Hematopoietic multipotent progenitor cell treated with erythropoietin and hydrocortisone succinate and interleukin-3 and kit ligand, for 4 days (in vitro differentiated cells): ENCODE measurements around the gene SPG7.

Experiments used
- DNase-seq: peaks from one replicate; pipeline ENCODE4 v3.0.0-alpha.2; 2015

The SPG7 gene

GRCh38 chr16:89522287-89522686 lies 14.1 kb downstream of the SPG7 start:
- no peak for DNase-seq

DNA sequence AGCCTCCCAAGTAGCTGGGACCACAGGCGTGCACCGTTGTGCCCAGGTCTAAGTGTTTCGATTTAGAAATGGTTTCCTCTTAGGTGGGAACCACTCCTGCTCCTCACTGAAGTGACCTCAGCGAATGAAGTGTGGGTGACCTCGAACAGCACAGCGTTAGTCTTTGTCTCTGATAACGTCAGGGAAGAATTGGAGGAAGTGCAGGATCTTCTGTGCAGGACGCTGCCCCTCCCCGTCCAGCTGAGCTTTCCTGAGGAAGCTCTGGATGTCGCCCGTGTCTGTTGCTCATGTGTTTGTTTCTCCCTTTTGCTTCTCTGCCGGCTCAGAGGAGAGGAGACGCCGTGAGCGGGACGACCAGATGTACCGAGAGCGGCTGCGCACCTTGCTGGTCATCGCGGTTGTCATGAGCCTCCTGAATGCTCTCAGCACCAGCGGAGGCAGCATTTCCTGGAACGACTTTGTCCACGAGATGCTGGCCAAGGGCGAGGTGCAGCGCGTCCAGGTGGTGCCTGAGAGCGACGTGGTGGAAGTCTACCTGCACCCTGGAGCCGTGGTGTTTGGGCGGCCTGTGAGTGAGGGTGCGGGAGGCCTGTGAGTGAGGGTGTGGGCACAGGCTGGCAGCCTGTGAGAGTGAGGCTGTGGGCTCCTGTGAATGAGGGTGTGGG lies 15.6 kb downstream of the SPG7 start:
- no peak for DNase-seq

GRCh38 chr16:89525146-89525913 lies 17.1 kb downstream of the SPG7 start:
- peak; percentile 14 for DNase-seq

DNA sequence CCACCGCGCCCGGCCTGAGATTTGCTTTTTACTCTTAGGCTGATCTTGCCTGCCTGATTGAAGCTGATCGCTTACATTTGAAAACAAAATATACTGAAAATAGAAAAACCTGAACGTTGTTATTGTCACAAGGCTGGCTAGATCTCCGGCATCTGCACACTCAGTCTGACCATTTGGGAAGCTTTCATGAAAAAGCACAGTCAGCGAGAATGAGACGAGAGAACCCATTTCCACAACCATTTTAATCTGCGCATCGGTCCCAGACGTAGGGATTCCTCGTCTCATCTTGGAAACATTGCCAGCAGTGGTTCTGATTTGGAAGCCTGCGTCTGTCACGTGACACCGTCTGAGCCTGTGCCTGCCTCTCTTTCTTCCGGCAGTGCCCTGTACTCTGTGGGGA lies 20.9 kb downstream of the SPG7 start:
- DNase-seq, result no peak

- no peak for DNase-seq
Observed at GRCh38 chr16:89530401-89531381, 22.5 kb downstream of the SPG7 start.

DNA sequence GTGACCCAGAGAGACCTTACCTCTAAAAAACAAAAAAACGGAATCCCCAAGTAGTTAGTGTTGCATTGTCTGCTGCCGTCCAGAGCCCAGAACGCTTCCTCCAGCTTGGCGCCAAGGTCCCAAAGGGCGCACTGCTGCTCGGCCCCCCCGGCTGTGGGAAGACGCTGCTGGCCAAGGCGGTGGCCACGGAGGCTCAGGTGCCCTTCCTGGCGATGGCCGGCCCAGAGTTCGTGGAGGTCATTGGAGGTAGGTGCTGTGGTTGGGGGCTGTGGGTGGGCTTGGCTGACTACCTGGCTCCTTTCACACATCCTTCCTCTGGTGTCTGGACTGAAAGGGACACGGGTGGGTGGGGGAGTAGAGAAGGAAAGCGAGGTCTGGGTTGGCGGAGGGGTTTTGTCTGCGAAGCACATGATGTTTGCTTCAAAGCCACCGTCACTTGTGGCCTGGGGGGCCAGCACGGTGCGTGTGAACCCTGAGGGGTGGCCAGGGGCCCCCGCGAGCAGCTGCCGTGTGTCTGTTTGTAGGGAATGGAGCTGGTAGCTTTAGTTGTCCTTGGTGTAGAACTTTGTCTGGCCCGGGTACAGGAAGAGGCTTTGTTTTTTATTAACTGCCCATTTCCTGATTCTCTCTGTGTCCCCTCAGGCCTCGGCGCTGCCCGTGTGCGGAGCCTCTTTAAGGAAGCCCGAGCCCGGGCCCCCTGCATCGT lies 23.8 kb downstream of the SPG7 start:
- no peak for DNase-seq

DNA sequence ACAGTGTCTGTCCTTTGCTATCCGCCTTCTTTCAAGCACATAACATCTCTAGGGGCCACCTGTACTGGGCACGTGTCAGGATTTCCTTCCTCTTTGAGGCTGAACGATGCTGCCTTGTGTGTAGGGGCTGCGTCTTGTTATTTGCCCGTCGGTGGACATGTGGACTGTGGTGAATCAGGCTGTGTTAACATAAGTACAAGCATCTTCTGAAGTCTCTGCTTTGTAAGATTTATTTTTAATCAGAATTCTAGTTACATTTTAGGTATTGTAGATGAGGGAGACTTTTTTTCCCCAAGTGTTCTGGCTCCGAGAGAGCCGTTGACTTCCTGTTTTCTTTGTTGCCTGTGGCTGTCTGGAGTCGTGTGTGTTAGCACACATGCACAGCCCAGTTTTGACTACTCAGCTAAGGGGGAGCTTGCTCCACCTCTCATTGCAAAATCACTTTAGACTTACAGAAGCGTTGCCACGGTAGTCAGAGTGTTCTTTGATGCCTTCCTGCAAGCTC lies 26.1 kb downstream of the SPG7 start:
- DNase-seq, result peak; percentile 90

GRCh38 chr16:89536371-89536770 lies 28.2 kb downstream of the SPG7 start:
- no peak for DNase-seq

- DNase-seq, result no peak
Observed at GRCh38 chr16:89536886-89537548, 28.8 kb downstream of the SPG7 start.

DNA sequence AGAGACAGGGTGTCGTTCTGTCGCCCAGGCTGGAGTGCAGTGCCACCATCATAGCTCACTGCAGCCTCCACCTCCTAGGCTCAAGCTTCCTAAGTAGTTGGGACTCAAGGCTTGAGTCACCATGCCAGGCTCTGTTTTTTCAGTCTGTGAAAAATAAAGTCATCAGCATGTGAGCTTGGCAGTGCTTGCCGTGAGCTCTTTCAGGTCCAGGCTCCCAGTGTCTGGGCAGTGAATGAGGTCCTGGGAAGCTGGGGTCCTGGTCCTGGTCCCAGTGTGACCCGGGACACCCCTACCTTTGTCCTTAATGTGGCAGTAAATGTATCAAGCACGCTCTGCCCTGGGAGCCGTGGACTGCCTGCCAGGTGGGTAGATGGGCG lies 29.3 kb downstream of the SPG7 start:
- no peak for DNase-seq

GRCh38 chr16:89538286-89538685 lies 30.1 kb downstream of the SPG7 start:
- no peak for DNase-seq

GRCh38 chr16:89540557-89540956 lies 32.4 kb downstream of the SPG7 start:
- no peak for DNase-seq

DNA sequence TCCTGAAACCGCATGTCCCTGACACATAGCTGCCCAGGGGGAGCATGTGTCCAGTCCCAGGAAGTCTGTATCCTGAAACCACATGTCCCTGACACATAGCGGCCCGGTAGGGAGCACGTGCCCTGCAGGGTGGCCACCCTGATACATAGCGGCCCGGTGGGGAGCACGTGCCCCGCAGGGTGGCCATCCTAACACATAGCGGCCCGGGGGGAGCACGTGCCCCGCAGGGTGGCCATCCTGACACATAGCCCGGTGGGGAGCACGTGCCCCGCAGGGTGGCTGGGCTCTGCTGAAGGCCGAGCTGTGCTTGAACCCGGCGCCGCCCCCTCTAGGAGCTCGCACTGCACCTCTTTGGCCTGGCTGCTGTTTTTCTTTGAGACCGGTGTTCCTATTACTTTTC lies 33.6 kb downstream of the SPG7 start:
- DNase-seq, result no peak

DNA sequence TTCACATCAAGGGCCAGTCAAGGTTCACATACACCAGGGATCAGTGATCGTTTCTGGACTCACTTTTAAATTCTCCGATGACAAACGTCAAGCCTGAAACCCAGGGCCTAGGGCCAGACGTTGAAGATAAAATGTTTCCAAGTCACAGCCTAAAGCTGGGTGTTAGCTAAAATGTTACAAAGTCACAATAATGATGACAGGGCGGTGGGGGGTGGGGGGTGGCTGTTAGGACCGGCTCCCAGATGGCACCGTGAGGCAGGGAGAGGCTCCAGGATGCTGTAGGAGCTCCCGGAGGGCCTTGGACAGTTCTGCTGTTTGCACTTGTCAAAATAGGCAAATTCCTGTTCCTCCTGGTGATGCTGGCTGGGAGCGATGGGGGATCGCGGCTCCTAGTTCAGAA lies 35.9 kb downstream of the SPG7 start:
- DNase-seq, result no peak

GRCh38 chr16:89544713-89545043 lies 36.5 kb downstream of the SPG7 start:
- no peak for DNase-seq

- no peak for DNase-seq
Observed at GRCh38 chr16:89545044-89545830, 37.0 kb downstream of the SPG7 start.

- no peak for DNase-seq
Observed at GRCh38 chr16:89545831-89546574, 37.8 kb downstream of the SPG7 start.

GRCh38 chr16:89546781-89547180 lies 38.6 kb downstream of the SPG7 start:
- no peak for DNase-seq

- DNase-seq, result no peak
Observed at GRCh38 chr16:89547291-89547690, 39.1 kb downstream of the SPG7 start.

GRCh38 chr16:89547860-89548259 lies 39.7 kb downstream of the SPG7 start:
- no peak for DNase-seq
